ENCODE data around the gene RASAL1.

GRCh38 chr12:113073586-113073985 lies 62.0 kb downstream of the RASAL1 start:
- TF ChIP-seq POLR2A (IDR thresholded peaks at IDR 0.05) (no peak), CTCF (IDR thresholded peaks at IDR 0.05) (no peak)

All from heart left ventricle (tissue), 13 donors.